K562 (cell line): ENCODE measurements around the gene ADAP1. TPM values are rescaled to one million over a fixed set of nuclear protein-coding genes. Genes with fewer than 3 reads are reported as not detected.

ENCODE experiments used
- ATAC-seq: fragments of 200-7000 bp; cut with Tn5 transposase; 3 replicates; pipeline ENCODE4 v1.9.1; 2020; ENCODE audit warnings: moderate library complexity
- BruUV-seq: library from RNA; stranded (reverse); fragments of 400-500 nt; replicated peaks from 2 replicates; lab custom pipeline; 2021; lab: Mats Ljungman, UMichigan
- CTCF ChIA-PET: fragments of 300-600 bp; formaldehyde crosslinking; extraction: SDS; loops from one replicate; lab custom pipeline; 2021; ENCODE audit warnings: low intra/inter-chr PET ratio; lab: Yijun Ruan, JAX
- POLR2A ChIA-PET: fragments of 300-600, 350-650 bp; sonication (Branson Sonifier 250); formaldehyde crosslinking; extraction: SDS; loops from one replicate; lab custom pipeline; 2021; ENCODE audit warnings: antibody characterized with exemption, inconsistent platforms; lab: Yijun Ruan, JAX
- DNase-seq, 4 experiments: peaks; one replicate each; pipeline versions ENCODE4 v3.0.0 to v3.0.0-alpha.2; 2011 to 2018; ENCODE audit warnings: low spot score in 3 of 4, mixed read lengths in 3 of 4; ENCODE audit errors: extremely low read depth in 1 of 4
- FAIRE-seq: peaks from 2 replicates; lab custom pipeline; 2011; peaks lifted over from hg19 to GRCh38; lab: Jason Lieb, UNC
- H2AFZ ChIP-seq: 2 replicates; pipeline ENCODE4 v1.6.0; 2011; ENCODE audit warnings: low read depth, low read length, control low read depth, inconsistent platforms
- H3K27ac ChIP-seq: fragments of 200-600 bp; 3 replicates; pipeline ENCODE4 v1.8.0; 2011; ENCODE audit warnings: low read depth, mild to moderate bottlenecking, control low read depth, inconsistent platforms, low read length, moderate library complexity, mixed read lengths; ENCODE audit errors: extremely low read depth
- H3K27me3 ChIP-seq, 2 experiments: fragments of 300-600 bp in 1 of 2; 2 replicates in 1 of 2; 3 replicates in 1 of 2; pipeline versions ENCODE4 v1.6.0 to v1.8.0; 2011; ENCODE audit warnings: inconsistent platforms in 2 of 2, low read length in 2 of 2, mild to moderate bottlenecking in 1 of 2, mixed read lengths in 1 of 2, moderate library complexity in 1 of 2; ENCODE audit not compliant: control insufficient read depth in 2 of 2, insufficient read depth in 2 of 2
- H3K36me3 ChIP-seq: fragments of 300-600 bp; 3 replicates; pipeline ENCODE4 v1.8.0; 2011; ENCODE audit warnings: mild to moderate bottlenecking, low read length, inconsistent platforms; ENCODE audit not compliant: control insufficient read depth, insufficient read depth
- H3K4me1 ChIP-seq, 2 experiments: fragments of 200-600 bp in 1 of 2; replicated peaks in 1 of 2; 2 replicates in 1 of 2; 3 replicates in 1 of 2; pipeline versions ENCODE4 v1.5.1 to v1.8.0; 2011; ENCODE audit warnings: inconsistent platforms in 2 of 2, low read length in 2 of 2, mild to moderate bottlenecking in 1 of 2, mixed read lengths in 1 of 2, moderate library complexity in 1 of 2; ENCODE audit not compliant: control insufficient read depth in 2 of 2, insufficient read depth in 2 of 2
- H3K4me2 ChIP-seq: 2 replicates; pipeline ENCODE4 v1.6.1; 2011; ENCODE audit warnings: low read length, control low read depth, inconsistent platforms, mixed read lengths; ENCODE audit not compliant: insufficient read depth
- H3K4me3 ChIP-seq: fragments of 200-600 bp; sonication (generic), shearing (Covaris generic); 2 replicates; pipeline ENCODE4 v1.5.1; 2016; ENCODE audit warnings: control low read depth, inconsistent platforms
- H3K79me2 ChIP-seq: fragments of 200-600 bp; 3 replicates; pipeline ENCODE4 v1.8.0; 2011; ENCODE audit warnings: low read length, inconsistent platforms; ENCODE audit not compliant: control insufficient read depth, insufficient read depth
- H3K9ac ChIP-seq, 2 experiments: 2 replicates each; pipeline versions ENCODE4 v1.6.0 to v1.6.1; 2011; ENCODE audit warnings: low read depth in 2 of 2, low read length in 2 of 2, control low read depth in 1 of 2, inconsistent platforms in 1 of 2, mild to moderate bottlenecking in 1 of 2, mixed read lengths in 1 of 2; ENCODE audit not compliant: insufficient read depth in 1 of 2
- H3K9me1 ChIP-seq: one replicate; pipeline ENCODE4 v1.6.0; 2011; ENCODE audit warnings: inconsistent platforms, mild to moderate bottlenecking, low read length, moderate library complexity; ENCODE audit not compliant: control insufficient read depth, insufficient read depth
- H3K9me3 ChIP-seq: replicated peaks from 2 replicates; pipeline ENCODE4 v1.5.1; 2011; ENCODE audit warnings: low read depth, low read length, inconsistent platforms; ENCODE audit not compliant: control insufficient read depth, insufficient read depth
- H4K20me1 ChIP-seq: replicated peaks from 2 replicates; pipeline ENCODE4 v1.6.1; 2011; ENCODE audit warnings: low read length, inconsistent platforms, mixed read lengths; ENCODE audit not compliant: control insufficient read depth, insufficient read depth
- ARID1B ChIP-seq: fragments of 450-650 bp; IDR thresholded peaks from 2 replicates; pipeline ENCODE4 v1.6.1; 2016; ENCODE audit warnings: antibody characterized with exemption, mild to moderate bottlenecking, inconsistent platforms
- MEF2A ChIP-seq: IDR thresholded peaks from 2 replicates; pipeline ENCODE4 v1.6.1; 2011; ENCODE audit warnings: low read depth, mild to moderate bottlenecking, low read length, moderate library complexity; ENCODE audit not compliant: control insufficient read depth
- NCOA6 ChIP-seq: fragments of 450-650 bp; IDR thresholded peaks from 2 replicates; pipeline ENCODE4 v1.6.1; 2017; ENCODE audit warnings: mild to moderate bottlenecking
- NFIX ChIP-seq: fragments of 250-450 bp; sonication (Bioruptor Pico); IDR thresholded peaks from 2 replicates; pipeline ENCODE4 v1.4.0; 2020; ENCODE audit warnings: low read depth, mild to moderate bottlenecking, moderate library complexity
- POLR2G ChIP-seq: fragments of 200-400 bp; formaldehyde crosslinking; IDR thresholded peaks from 2 replicates; pipeline ENCODE4 v1.6.1; 2017; ENCODE audit warnings: low read depth, mild to moderate bottlenecking, antibody characterized with exemption, low read length, moderate library complexity
- ZKSCAN1 ChIP-seq: fragments of 150-350 bp; IDR thresholded peaks from 2 replicates; pipeline ENCODE4 v1.6.1; 2016; ENCODE audit warnings: low read depth, low read length
- WGBS: fragments of 100-300 bp; shearing (Covaris generic); methylation state at CpG from one replicate; pipeline ENCODE4 v1.1.6; 2016; ENCODE audit warnings: low coverage, mixed read lengths; ENCODE audit not compliant: insufficient coverage; ENCODE audit errors: missing lambda C conversion rate; 5-methylcytosine and 5-hydroxymethylcytosine counted together
- in situ Hi-C: fragments of 300-500 bp; cut with MboI; formaldehyde crosslinking; loops from 4 replicates; pipeline ENCODE4 v1.15.0; 2018; ENCODE audit warnings: inconsistent platforms, mixed read lengths
- intact Hi-C: fragments of 100-400 bp; cut with micrococcal nuclease; formaldehyde crosslinking; loops from 2 replicates; pipeline ENCODE4 v1.14.2; 2022
- polyA plus RNA-seq, 8 experiments: library from polyadenylated mRNA; depleted of rRNA in 4 of 8; stranded (reverse) in 5 of 8; unstranded in 3 of 8; fragments of >200 nt; fragmentation: Nextera tagmentation in 2 of 8; fragmentation: Illumina TruSeq in 1 of 8; extraction: Ambion mirVana in 2 of 8; extraction: Trizol in 1 of 8; gene quantifications; 2 replicates each; pipeline versions ENCODE4 v1.2.1 to v1.2.3, GENCODE V29; 2011 to 2014; ENCODE audit warnings: inconsistent platforms in 1 of 8, missing spikeins in 1 of 8
- total RNA-seq, 7 experiments: library from RNA; depleted of rRNA in 6 of 7; stranded (reverse); fragments of >200 nt in 6 of 7; fragmentation: Illumina TruSeq in 2 of 7; extraction: Trizol in 2 of 7; gene quantifications; 2 replicates each; pipeline versions ENCODE4 v1.2.1 to v1.2.3, GENCODE V29; 2011 to 2021; ENCODE audit warnings: low replicate concordance in 1 of 7

Gene ADAP1
- total and polyA plus RNA-seq, 9 of the 15 experiments (the other 6 are each of a cell fraction or from before 2014, with no cell fraction given) = 0.27 to 1.4 (median 0.52) TPM; not detected in 3

GRCh38 chr7:996079-996872 lies 41.8 kb upstream of the ADAP1 start:
- ATAC-seq = no peak
- intact Hi-C loops (no loop called here), in situ Hi-C loops (loop anchor here (5.0 to 25.0 kb wide), 2 partner anchors 66 to 166 kb away; partner anchors contain the start of gene ZFAND2A)
- Histone ChIP-seq H3K79me2 (no peaks in the 10 kb centered on the region), H3K4me2 (no peak overlapping the region), H3K4me3 (no peak overlapping the region), H3K4me1 (peaks cover 0 to 78% of the 10 kb centered on the region in 2 experiments; a peak in 2 of 5 replicates), H3K9me3 (no peaks in the 10 kb centered on the region), H3K36me3 (peaks cover 18% of the 10 kb centered on the region; the same call in 1 of the 3 replicates), H3K9me1 (no peaks in the 10 kb centered on the region), H3K27ac (no peak overlapping the region), H4K20me1 (no peaks in the 10 kb centered on the region), H2AFZ (no peak overlapping the region), H3K27me3 (no peaks in the 10 kb centered on the region), H3K9ac (peak overlapping the region in 1 of 2 experiments; percentile 71; a peak in 2 of 4 replicates)
- 83% methylated on average over 16 of the region's 38 CpGs for WGBS
- POLR2A ChIA-PET = interaction anchor here (1.0 to 1.6 kb wide), 2 partner anchors 44 to 90 kb away, joined by 3 read pairs; no protein-coding TSS in a partner anchor
- peak; percentile 18 for TF ChIP-seq POLR2G
- no peak for TF ChIP-seq NFIX (CRISPR knock-in tag)
- TF ChIP-seq ARID1B = no peak
- no peak for TF ChIP-seq ZKSCAN1
- TF ChIP-seq NCOA6 = no peak
- TF ChIP-seq MEF2A = no peak
- DNase-seq = no peak
- CTCF ChIA-PET = interaction anchor here (1.6 kb wide), 1 partner anchor 70 kb away, joined by 8 read pairs; no protein-coding TSS in a partner anchor
- no TSS peak for BruUV-seq
- no peak for FAIRE-seq
